Activated CD4-positive, alpha-beta T cell treated with anti-CD3 and anti-CD28 coated beads for 1 hour (primary cell): ENCODE results near the gene ITSN2.

ENCODE experiments used
- DNase-seq: peaks from one replicate; pipeline ENCODE4 v3.0.0-alpha.2; 2020

Gene ITSN2

GRCh38 chr2:24262421-24262970 is 97.8 kb downstream of the ITSN2 start:
- DNase-seq: no peak

- DNase-seq: no peak
These were observed 98.9 kb downstream of the ITSN2 start for GRCh38 chr2:24261441-24261840.

GRCh38 chr2:24259316-24259715 is 101.0 kb downstream of the ITSN2 start:
- DNase-seq: no peak

GRCh38 chr2:24258718-24259117 is 101.6 kb downstream of the ITSN2 start:
- DNase-seq: no peak

GRCh38 chr2:24253303-24253919 is 106.9 kb downstream of the ITSN2 start:
- DNase-seq: no peak

- DNase-seq: no peak
These were observed 112.7 kb downstream of the ITSN2 start for GRCh38 chr2:24247592-24247991.

GRCh38 chr2:24247164-24247563 is 113.2 kb downstream of the ITSN2 start:
- DNase-seq: no peak

- no peak for DNase-seq
These were observed 114.2 kb downstream of the ITSN2 start for GRCh38 chr2:24245986-24246776.

- DNase-seq: no peak
These were observed 118.8 kb downstream of the ITSN2 start for GRCh38 chr2:24241528-24241927.

- no peak for DNase-seq
These were observed 120.8 kb downstream of the ITSN2 start for GRCh38 chr2:24239553-24239952.

- DNase-seq: no peak
These were observed 122.2 kb downstream of the ITSN2 start for GRCh38 chr2:24238158-24238557.

- DNase-seq: no peak
These were observed 123.0 kb downstream of the ITSN2 start for GRCh38 chr2:24237313-24237712.

- no peak for DNase-seq
These were observed 127.0 kb downstream of the ITSN2 start for GRCh38 chr2:24233321-24233720.

GRCh38 chr2:24231461-24231881 is 128.9 kb downstream of the ITSN2 start:
- DNase-seq: no peak

GRCh38 chr2:24228470-24228869 is 131.9 kb downstream of the ITSN2 start:
- no peak for DNase-seq

GRCh38 chr2:24225499-24226242 is 134.7 kb downstream of the ITSN2 start:
- DNase-seq: no peak

GRCh38 chr2:24222946-24223345 is 137.4 kb downstream of the ITSN2 start:
- no peak for DNase-seq

- DNase-seq: no peak
These were observed 138.8 kb downstream of the ITSN2 start for GRCh38 chr2:24221343-24222050.

GRCh38 chr2:24220554-24221291 is 139.6 kb downstream of the ITSN2 start:
- no peak for DNase-seq

GRCh38 chr2:24214880-24215279 is 145.5 kb downstream of the ITSN2 start:
- DNase-seq: no peak

GRCh38 chr2:24211408-24211807 is 148.9 kb downstream of the ITSN2 start:
- DNase-seq: no peak

- no peak for DNase-seq
These were observed 149.6 kb downstream of the ITSN2 start for GRCh38 chr2:24210723-24211122.
